Type B pancreatic cell (in vitro differentiated cells): ENCODE results near the gene GIPC3. TPM values are rescaled to one million over a fixed set of nuclear protein-coding genes. Genes with fewer than 3 reads are reported as not detected.

Experiments
- DNase-seq: peaks from one replicate; pipeline ENCODE4 v3.0.0; 2021; ENCODE audit warnings: mixed read lengths; ENCODE audit not compliant: unreplicated experiment; ENCODE audit errors: extremely low spot score
- H3K27ac Mint-ChIP-seq: 2 replicates; pipeline ENCODE4 v1.8.0; 2021; ENCODE audit warnings: mild to moderate bottlenecking, mixed read lengths
- H3K27me3 Mint-ChIP-seq: 2 replicates; pipeline ENCODE4 v1.8.0; 2021; ENCODE audit warnings: mixed read lengths
- H3K36me3 Mint-ChIP-seq: 2 replicates; pipeline ENCODE4 v1.8.0; 2021; ENCODE audit warnings: mixed read lengths
- H3K4me1 Mint-ChIP-seq: one replicate; pipeline ENCODE4 v1.8.0; 2021; ENCODE audit warnings: mixed read lengths; ENCODE audit not compliant: unreplicated experiment
- H3K4me3 Mint-ChIP-seq: 2 replicates; pipeline ENCODE4 v1.8.0; 2021; ENCODE audit warnings: mild to moderate bottlenecking, mixed read lengths
- H3K9me3 Mint-ChIP-seq: 2 replicates; pipeline ENCODE4 v1.8.0; 2021; ENCODE audit warnings: mixed read lengths
- total RNA-seq: library from RNA; stranded (reverse); gene quantifications from 2 replicates; pipeline ENCODE4 v1.2.1, GENCODE V29; 2021; ENCODE audit warnings: low replicate concordance
- TF ChIP-seq, protein P1 (sequence below): fragments of 200-600 bp; sonication (generic); conservative IDR thresholded peaks from 2 replicates; pipeline ENCODE4 v1.5.0; 2021; ENCODE audit warnings: antibody characterized with exemption, mild to moderate bottlenecking

The GIPC3 gene
- total RNA-seq, 1 donor from 2014 or later: 0.07 TPM

DNA sequence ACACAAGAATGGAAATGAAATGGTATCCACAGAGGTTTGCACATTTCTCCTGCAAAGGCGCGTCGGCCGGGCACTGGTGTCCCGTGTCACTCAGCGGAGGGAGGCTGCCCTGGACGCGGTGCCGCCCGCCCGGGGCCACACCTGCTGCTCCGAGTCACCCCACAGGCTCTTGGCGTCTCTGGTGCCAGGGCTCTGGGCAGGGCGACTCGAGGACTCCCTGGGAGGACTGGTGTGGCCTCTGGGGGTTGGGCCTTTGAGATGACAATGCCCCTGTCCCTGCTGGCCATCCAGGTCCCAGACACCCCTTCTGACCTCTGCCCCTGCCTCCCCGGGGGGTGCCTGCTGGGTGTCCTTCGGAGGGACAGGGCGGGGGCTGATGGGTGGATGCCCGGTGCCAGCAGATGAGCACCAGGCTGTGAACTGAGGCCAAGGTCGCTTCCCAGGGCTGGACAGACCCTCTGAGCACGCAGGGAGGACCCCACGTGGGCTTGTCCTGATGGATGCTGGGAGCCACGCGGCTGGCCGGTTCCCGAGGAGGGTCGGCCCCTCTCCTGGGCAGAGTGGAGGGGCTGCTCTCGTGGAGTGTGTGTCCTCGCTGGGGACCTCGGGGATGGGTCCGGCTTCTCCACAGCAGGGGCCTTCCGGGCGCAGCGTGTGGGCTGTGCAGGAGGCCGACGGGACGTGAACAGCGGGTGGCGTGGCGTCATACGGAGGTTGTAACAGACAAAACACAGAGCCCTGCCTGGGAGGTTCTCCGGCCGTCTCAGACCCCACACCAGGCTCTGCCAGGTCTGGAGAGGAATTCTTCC is 46.0 kb downstream of the GIPC3 start:
- Mint-ChIP-seq H3K27me3 (no peaks in the 10 kb centered on the region), H3K9me3 (no peaks in the 10 kb centered on the region), H3K4me3 (no peak overlapping the region), H3K4me1 (peaks cover 7% of the 10 kb centered on the region), H3K27ac (no peak overlapping the region), H3K36me3 (peaks cover 4% of the 10 kb centered on the region)
- DNase-seq: no peak
- TF ChIP-seq, protein P1, sequence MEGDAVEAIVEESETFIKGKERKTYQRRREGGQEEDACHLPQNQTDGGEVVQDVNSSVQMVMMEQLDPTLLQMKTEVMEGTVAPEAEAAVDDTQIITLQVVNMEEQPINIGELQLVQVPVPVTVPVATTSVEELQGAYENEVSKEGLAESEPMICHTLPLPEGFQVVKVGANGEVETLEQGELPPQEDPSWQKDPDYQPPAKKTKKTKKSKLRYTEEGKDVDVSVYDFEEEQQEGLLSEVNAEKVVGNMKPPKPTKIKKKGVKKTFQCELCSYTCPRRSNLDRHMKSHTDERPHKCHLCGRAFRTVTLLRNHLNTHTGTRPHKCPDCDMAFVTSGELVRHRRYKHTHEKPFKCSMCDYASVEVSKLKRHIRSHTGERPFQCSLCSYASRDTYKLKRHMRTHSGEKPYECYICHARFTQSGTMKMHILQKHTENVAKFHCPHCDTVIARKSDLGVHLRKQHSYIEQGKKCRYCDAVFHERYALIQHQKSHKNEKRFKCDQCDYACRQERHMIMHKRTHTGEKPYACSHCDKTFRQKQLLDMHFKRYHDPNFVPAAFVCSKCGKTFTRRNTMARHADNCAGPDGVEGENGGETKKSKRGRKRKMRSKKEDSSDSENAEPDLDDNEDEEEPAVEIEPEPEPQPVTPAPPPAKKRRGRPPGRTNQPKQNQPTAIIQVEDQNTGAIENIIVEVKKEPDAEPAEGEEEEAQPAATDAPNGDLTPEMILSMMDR: no peak

GRCh38 chr19:3632098-3632497 is 46.8 kb downstream of the GIPC3 start:
- no peaks in the 10 kb centered on the region for H3K27me3 Mint-ChIP-seq
- TF ChIP-seq, protein P1: no peak
- peaks cover 1% of the 10 kb centered on the region for H3K4me1 Mint-ChIP-seq
- no peak for DNase-seq
- no peak overlapping the region for H3K4me3 Mint-ChIP-seq
- no peaks in the 10 kb centered on the region for H3K9me3 Mint-ChIP-seq
- H3K36me3 Mint-ChIP-seq: peaks cover under 1% of the 10 kb centered on the region
- H3K27ac Mint-ChIP-seq: no peak overlapping the region

DNA sequence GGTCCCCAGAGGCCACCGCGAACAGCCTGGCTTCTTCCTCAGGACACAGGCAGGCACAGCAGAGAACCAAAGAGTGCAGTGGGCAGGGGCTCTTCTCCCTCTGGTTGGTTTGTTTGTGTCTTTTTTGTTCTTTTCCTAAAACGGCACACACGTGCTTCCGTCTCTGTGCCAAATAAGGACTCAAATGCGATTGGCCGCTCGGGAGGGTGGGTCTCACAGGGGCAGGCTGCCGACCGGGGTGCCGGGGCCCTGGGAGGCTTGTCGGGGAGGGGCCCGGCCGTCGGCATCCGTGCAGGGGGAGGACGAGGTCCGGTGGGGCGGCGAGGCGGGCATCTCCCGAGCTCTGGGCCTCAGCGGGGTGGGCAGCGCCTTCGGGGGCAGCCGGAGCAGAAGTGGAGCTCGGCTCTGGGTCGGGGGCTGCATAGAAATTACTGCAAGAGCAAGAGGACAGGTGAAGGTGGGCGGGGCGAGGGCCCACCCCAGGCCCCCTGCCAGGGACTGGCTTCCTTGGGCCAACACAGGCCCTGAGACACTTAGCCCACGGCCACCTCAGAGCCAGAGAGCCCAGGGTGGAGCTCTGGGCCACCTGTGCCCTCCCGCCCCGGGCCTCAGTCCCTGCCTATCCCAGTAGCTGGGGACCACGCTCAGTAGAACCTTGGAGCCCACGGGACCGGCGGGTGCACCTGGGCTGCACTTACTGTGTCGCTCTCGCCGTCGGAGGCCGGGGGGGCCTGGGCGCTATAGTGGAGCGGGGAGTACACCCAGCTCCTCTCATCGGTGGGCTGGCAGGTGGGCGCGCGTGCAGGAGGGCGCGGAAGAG is 47.7 kb downstream of the GIPC3 start:
- H3K4me1 Mint-ChIP-seq: no peaks in the 10 kb centered on the region

DNA sequence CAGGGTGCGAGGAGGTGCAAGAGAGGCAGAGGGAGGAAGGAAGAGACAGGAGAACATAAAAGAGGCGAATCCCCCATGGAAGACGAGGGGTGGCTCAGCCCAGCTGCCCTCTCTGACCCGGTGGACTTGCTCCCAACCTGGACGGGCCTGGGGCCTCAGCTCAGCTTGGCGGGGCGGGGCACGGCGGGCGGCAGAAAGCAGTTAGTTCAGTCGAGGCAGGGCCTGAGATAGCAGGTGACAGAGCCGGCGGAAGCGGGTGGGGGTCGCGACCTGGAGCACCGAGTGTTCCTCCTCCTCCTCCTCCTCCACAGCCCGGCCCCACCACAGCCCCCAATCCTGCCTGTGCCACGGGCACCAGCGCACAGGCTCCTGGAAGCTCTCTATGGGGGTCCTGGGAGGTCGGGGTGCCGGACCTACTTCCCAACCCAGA is 48.3 kb downstream of the GIPC3 start:
- Mint-ChIP-seq H3K27ac (no peak overlapping the region), H3K4me1 (no peaks in the 10 kb centered on the region)
- no peak for DNase-seq

More for the DNA sequence above, 47.7 kb downstream of the GIPC3 start:
- no peaks in the 10 kb centered on the region for H3K9me3 Mint-ChIP-seq
- TF ChIP-seq, protein P1: no peak
- no peak overlapping the region for H3K27ac Mint-ChIP-seq
- H3K36me3 Mint-ChIP-seq: no peaks in the 10 kb centered on the region
- H3K4me3 Mint-ChIP-seq: no peak overlapping the region
- H3K27me3 Mint-ChIP-seq: no peaks in the 10 kb centered on the region
- DNase-seq: no peak

DNA sequence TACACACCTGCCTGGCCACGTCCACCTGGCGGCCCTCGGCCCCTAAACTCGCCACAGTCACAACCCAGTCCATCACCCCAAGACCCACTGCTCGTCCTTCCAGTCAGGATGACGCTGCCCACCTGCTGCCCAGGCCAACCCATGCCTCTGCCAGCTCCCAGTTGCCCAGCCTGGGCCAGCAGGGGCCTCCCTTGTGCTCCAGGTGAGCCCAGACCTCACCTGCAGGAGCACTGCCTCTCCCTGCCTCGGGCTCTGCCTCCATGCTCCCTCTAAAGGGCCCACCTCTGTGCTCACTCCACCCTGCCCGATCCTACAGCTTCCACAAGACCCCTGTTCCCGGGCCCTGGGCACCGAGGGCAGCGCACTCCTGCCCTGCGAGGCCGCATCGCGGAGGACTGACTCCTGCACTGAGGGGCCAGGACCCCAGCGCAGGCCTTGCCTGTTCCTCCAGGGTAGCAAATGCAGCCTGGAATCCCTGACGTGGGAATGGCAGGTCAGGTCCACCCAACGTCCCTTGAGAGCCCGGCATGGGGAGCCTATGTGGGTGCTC is 49.3 kb downstream of the GIPC3 start:
- no peak for DNase-seq
- no peak overlapping the region for H3K4me3 Mint-ChIP-seq
- H3K9me3 Mint-ChIP-seq: no peaks in the 10 kb centered on the region
- H3K36me3 Mint-ChIP-seq: no peaks in the 10 kb centered on the region
- TF ChIP-seq, protein P1: no peak
- H3K27me3 Mint-ChIP-seq: no peaks in the 10 kb centered on the region
- no peaks in the 10 kb centered on the region for H3K4me1 Mint-ChIP-seq
- H3K27ac Mint-ChIP-seq: no peak overlapping the region

More for the DNA sequence above, 48.3 kb downstream of the GIPC3 start:
- no peaks in the 10 kb centered on the region for H3K27me3 Mint-ChIP-seq
- TF ChIP-seq, protein P1: no peak
- H3K36me3 Mint-ChIP-seq: no peaks in the 10 kb centered on the region
- H3K4me3 Mint-ChIP-seq: no peak overlapping the region
- no peaks in the 10 kb centered on the region for H3K9me3 Mint-ChIP-seq
